Ovary (tissue), 3 donors: ENCODE data around the gene ADGRD1.

Source experiments
- CTCF ChIP-seq, 3 donors: fragments of 450-650 bp in 2 of 3; fragments of 200-600 bp in 1 of 3; IDR thresholded peaks; one replicate each; pipeline versions ENCODE4 v1.5.1 to v1.8.0; 2016 to 2022; ENCODE audit warnings: antibody characterized with exemption in 3 of 3, mild to moderate bottlenecking in 1 of 3
- EP300 ChIP-seq: sonication (generic); formaldehyde crosslinking; IDR thresholded peaks from one replicate; pipeline ENCODE4 v1.6.1; 2017; ENCODE audit warnings: antibody characterized with exemption
- POLR2A ChIP-seq: fragments of 450-650 bp; IDR thresholded peaks from one replicate; pipeline ENCODE4 v1.6.1; 2017; ENCODE audit warnings: antibody characterized with exemption, mild to moderate bottlenecking, moderate library complexity
- donor health status: DM: no; HTN: no; CAD: no.

- no peak for TF ChIP-seq CTCF (IDR thresholded peaks at IDR 0.05)
- no peak for TF ChIP-seq EP300
- no peak for TF ChIP-seq POLR2A
Measured at GRCh38 chr12:131137836-131138637, 184.3 kb downstream of the ADGRD1 start.
